Measurements from ENCODE around the gene MAML2.
"Not testable (repeated sequence)": the region's sequence is repeated elsewhere in the genome, so short reads cannot be mapped to it uniquely, and the experiment has no call there.

Gene MAML2

DNA sequence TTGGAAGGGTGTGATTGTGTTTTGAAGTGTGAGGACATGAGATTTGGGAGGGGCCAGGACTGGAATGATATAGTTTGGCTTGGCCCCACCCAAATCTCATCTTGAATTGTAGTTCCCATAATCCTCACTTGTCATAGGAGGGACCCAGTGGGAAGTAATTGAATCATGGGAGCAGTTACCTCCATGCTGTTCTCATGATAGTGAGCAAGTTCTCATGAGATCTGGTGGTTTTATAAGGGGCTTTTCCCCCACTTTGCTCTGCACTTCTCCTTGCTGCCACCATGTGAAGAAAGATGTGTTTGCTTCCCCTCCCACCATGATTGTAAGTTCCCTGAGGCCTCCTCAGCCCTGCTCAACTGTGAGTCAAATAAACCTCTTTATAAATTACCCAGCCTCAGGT, 71.6 kb downstream of the MAML2 start:
- not testable (repeated sequence) for DNase-seq (ENCODE audit: low spot score)

DNA sequence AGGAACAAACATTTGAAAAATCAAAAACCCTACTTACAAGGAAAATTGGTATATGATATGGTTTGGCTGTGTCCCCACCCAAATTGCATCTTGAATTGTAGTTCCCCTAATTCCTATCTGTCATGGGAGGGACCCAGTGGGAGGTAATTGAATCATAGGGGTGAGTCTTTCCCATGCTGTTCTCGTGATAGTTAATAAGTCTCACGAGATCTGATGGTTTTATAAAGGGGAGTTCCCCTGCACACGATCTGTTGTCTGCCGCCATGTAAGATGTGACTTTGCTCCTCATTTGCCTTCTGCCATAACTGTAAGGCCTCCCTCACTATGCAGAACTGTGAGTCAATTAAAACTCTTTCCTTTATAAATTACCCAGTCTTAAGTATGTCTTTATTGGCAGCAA, 74.5 kb downstream of the MAML2 start:
- DNase-seq (ENCODE audit: low spot score), result not testable (repeated sequence)

DNA sequence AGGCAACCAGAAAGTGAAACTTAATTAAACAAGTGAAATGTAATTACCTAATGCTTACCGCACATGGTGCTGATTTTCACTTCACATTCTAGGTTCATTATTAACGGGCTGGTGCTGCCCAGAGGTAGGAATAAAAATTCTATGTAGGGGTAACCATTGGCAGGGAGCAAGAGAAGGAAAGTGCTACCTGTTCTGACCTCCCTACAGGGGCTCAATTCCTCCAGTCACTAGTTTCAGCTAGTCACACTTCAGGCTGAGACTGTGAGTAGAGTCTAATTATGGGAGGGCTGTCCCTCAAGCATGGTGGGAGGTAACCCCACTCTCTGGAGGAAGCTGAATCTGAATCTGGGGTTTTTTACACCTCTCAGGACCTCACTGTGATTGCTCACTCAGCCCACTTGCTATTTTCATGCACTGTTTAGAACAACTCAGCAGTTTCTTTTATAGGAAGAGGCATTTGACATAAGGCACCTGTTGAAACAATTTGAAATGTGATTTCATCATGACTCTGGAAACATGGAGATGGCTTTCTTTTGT, 75.4 kb downstream of the MAML2 start:
- DNase-seq (ENCODE audit: low spot score), result no peak

DNA sequence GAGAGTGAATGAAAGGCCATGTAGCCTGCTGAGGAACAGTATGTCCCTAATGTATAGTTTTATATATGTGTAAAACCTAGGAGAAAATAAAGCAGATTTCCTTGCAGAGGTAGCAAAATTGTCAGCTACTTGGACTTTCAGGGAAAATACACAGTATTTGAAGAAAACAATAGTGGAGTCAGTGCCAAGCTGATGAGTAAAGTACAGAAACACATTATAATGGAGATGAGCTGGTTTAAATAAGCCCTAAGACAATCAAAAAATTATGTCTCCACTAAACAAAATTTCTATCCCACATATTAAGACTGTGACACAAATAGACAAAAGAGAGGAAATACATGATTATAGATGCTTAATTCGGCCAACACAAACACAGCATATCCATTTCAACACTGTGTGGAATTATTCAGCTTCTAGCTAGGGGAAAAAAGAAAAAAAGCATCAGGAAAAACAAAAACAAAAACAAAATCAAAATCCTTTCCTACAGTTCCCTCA, 75.9 kb downstream of the MAML2 start:
- DNase-seq (ENCODE audit: low spot score), result no peak

DNA sequence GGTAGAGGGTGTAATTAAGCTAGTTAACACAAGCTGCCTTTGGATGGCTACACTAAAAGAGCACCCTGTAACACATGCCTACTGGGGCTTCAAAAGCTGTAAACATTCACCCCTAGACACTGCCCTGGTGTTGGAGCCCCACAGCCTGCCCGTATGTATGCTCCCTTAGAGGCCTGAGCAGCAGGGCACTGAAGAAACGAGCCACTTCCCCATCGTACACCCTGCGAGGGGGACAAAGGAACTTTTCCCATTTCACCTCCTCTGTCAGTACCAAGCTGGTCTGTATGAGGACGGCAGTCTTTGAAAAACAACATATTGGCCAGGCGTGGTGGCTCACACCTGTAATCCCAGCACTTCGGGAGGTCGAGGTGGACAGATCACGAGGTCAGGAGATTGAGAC, 77.0 kb downstream of the MAML2 start:
- DNase-seq (ENCODE audit: low spot score), result no peak

DNA sequence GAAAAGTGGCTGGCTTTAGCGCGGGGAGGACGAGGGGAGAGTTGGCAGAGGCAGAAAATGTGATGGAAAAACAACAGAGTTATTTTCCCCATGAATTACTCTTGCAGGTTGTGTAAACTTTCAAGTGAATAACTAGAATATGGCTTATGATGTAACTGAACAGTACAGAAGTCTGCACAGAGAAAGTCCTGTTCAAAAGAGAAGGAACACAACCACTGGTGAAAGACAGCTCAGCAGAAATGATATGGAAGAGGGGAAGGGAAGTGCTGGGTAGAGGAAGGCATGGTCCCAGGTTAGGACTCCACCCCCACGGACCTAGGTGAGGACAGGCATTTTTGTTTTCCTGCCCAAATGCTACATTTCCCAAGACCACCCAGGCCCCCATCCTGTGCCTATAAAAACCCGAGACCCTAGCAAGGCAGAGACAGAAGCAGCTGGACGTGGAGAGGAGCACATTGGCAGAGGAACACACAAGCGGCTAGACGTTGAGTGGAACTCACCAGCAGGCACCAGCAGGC, 77.7 kb downstream of the MAML2 start:
- no peak for DNase-seq (ENCODE audit: low spot score)

DNA sequence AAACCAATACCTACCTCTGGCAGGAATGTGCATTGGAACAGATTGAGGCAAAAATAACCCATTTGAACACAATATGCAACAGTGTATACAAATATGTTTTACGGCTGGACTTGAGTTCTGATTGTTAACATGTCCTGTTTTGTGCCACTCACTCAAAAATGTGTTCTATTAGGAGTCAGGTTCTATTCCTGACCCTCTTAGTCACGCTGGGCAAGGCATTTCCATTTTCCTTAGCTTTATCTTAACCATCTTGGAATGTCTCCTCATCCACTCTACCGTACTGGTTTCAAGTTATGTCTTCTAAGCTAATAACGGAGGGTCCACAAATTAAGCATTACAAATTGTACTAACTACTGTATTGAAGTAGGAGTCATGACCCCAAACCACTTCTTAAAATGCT, 78.6 kb downstream of the MAML2 start:
- DNase-seq (ENCODE audit: low spot score), result no peak

DNA sequence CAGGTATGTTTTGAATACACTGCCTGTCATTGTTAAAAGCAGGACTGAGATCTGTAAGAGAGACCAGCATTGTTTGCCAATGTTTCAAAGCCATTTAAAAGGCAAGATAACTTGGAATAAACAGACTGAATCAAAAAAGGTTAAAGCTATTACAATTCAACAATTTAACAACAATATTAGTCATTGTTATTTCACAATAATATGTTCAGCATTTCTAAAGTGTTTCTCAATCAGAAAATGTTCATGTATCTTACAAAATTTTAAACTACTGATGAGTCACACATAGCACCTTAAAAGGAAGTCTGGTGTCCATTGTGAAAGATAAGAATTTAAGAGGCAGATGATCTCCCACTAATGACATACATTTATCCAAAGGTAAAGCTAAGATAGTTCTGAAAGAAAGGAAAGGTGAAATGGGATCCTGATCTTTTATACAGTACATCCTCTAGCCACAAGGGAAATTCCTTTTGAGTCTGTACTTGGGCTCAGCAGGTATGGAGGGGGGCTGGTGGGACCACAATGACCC, 79.7 kb downstream of the MAML2 start:
- no peak for DNase-seq (ENCODE audit: low spot score)

DNA sequence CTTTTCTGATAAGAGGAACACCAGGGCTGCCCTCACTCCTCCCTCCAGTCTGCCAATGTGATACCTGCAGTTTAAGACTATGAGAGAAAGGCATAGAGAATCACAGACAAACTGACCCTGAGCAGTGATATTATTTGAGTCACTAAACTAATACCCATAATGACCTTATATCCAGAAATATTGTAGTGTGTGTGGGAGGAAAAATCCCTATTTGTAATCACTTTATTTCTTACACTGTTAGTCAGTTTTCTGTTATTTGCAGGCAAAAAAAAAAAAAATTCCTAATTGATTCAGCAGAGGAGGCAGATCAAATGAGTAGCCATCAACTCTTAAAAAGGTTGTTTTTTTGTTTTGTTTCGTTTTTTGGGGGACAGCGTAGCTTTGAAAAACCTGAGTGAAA, 82.5 kb downstream of the MAML2 start:
- no peak for DNase-seq (ENCODE audit: low spot score)

DNA sequence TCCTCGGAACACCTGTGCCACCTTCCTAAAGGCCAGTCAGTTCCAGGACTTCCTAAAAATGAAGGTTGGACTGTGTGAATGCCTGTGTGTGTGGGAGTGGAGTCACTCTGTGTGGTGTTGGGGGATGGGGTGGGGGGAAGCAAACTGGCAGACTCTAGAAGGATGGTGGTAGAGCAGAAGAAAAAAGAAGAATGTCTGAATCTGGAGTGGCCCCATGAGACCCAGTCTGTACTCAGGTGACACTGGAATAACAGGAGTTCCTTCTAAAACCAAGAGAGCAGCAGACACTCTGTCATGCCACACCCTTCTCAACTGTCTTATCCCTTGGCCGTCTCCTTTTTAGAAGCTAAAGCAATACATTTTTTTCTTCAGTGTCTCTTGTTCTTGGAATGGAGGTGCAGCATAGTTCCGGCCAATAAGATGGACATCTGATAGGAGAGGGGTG, 82.9 kb downstream of the MAML2 start:
- DNase-seq (ENCODE audit: low spot score), result no peak

DNA sequence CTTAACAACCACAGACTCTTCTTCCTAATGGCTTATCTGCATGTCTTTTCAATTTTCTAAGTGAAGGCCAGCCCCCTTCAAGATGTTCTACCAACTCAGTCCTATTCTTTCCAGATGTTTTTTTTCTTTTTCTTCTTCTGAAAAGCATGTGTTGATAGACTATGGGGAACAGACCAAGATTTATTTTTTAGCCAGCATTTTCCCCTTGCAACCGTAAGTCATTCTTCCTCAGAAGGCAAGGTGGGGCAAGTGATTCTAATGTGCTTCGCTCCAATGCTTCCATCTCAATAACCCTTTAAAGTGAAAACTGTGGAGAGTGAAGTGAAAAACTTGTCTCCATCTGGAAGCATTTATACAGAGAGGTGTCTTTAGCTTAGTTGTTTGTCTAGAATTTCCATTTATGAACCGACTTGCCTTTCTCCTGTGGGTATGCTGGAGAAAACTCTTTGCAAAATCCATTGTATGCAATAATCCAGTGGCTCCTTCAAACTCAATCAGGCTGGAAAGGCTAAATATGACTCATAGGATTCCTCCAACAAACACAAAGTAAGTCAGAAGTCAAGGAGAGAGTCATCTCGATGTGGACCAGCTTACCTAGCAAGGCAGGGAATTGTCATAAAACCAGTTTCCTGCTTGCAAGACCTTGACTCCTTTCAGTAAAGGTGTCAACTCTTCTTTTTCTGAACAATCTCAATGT, 83.7 kb downstream of the MAML2 start:
- DNase-seq (ENCODE audit: low spot score), result no peak

DNA sequence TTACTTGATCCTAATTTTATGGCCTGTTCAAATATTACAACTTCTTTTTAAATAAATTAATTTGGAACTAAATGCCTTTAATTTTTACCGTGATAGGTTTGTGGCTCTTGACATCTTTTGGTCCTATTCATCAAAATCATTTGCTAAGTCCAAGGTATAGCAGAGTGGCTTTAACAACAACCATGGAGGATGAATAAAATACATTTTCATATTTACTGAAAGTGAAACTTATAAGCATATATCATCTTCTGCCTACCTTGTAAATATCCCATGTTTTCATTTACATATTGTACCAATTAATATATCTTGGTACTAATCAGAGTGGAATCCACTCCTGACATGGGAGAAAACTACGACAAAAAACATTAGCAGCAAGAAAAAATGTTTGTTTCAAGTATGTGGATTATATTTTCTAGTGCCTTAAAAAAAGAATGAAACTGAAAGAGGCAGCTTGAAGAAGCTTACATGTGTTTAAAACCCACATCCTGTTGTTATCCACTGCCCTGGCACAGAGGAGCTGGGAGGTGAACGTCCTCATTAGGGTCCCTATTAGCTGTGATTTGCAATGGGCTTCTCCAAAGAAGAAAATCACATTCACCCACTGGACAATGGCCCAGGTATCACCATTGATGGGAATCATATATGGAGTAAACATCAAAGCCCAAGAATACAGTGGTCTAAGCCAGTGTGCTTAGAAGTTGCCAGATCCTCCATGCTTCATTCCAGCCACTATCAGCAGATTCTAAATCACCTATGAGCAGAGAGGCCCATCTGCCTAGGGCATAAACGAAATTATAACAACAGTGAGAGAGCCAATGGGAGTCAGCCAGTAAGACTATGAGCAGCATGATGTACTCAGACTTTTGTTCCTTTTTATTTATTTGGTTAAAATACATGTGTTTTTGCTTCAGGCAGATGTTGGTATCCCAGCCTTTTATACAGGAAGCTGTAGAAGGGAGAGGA, 84.7 kb downstream of the MAML2 start:
- no peak for DNase-seq (ENCODE audit: low spot score)

DNA sequence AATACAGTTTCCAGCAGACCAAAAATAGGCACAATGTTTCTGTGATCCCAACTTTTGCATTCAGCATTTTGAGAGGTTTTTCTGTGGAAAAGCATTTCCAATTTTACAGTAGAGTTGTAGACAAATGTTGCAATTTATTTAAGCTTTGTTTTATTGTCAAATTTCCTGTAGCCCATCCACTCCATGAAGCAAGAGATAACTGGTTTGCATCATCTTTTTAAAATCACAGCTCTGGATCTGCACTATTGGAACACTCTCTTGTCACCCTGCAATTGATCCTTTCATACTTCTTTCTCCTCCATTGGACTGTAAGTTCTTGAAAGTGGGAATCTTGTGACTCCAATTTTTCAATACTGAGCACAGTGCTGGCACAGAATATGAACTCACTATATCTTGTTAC, 86.0 kb downstream of the MAML2 start:
- no peak for DNase-seq (ENCODE audit: low spot score)

DNA sequence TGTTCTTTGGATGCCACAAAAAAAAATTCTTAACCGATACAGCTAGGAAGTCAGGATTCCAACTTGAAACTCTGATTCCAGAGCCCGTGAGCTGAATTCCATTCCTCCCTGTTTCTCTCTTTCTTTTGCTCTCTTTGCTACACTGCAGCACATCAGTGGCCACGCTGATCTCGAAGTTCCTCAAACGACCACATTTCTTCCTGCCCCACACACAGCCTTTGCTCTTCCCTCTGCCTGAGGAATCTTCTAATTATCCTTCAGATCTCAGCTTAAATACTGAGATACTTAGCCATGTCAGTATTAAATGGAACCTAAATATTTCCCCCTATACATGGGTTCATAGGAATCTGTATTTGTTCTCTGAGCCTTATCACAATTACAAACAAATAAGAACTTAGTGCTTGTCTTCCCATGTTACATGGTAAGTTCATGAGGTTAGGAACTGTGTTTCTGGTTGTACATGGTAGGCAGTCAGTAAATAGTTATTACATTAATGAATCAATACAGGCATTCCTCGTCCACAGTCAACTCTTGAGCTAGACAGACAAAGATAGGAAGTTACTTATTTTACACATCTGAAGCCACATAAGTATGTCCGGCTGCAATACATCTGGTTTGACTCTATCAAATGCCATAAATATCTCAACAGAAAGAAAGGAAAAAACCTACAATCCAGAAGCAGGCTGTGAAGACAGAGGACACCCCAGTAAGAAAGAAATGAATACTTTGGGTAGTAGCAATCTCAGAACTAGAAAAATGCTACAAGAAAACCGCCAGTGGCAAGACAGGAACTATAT, 86.6 kb downstream of the MAML2 start:
- DNase-seq (ENCODE audit: low spot score), result no peak

DNA sequence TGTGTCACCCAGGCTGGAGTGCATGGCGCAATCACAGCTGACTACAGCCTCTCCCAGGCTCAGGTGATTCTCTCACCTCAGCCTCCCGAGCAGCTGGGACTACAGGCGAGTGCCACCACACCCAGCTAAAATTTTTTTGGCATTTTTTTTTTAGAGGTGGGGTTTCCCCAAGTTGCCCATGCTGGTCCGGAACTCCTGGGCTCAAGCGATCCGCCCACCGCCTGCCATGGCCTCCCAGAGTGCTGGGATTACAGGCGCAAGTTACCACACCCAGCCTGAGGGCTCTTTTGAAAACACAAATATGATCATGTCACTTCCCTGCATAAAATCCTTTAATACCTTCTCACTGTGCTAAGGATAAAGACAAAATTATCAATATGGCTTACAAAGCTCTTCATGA, 88.1 kb downstream of the MAML2 start:
- DNase-seq (ENCODE audit: low spot score), result no peak

DNA sequence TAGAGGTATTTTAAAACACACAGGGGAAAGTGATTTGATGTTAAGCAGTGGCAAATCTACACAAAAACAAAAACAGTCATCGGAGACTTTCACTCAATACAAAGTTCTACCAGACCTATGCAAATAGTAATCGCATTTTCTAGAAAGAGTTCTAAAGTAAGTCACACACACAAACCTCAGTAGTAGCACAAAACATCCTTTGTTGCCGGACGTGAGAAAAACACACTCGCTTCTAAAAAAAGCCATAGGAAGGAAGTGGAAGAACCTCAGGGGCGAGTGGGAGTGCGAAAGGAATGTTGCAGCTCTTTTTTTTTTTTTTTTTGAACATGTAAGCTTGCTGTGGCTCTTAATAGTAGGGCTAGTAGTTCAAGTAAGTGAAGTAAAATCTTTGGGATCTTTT, 88.9 kb downstream of the MAML2 start:
- peak; percentile 39 for DNase-seq (ENCODE audit: low spot score)

DNA sequence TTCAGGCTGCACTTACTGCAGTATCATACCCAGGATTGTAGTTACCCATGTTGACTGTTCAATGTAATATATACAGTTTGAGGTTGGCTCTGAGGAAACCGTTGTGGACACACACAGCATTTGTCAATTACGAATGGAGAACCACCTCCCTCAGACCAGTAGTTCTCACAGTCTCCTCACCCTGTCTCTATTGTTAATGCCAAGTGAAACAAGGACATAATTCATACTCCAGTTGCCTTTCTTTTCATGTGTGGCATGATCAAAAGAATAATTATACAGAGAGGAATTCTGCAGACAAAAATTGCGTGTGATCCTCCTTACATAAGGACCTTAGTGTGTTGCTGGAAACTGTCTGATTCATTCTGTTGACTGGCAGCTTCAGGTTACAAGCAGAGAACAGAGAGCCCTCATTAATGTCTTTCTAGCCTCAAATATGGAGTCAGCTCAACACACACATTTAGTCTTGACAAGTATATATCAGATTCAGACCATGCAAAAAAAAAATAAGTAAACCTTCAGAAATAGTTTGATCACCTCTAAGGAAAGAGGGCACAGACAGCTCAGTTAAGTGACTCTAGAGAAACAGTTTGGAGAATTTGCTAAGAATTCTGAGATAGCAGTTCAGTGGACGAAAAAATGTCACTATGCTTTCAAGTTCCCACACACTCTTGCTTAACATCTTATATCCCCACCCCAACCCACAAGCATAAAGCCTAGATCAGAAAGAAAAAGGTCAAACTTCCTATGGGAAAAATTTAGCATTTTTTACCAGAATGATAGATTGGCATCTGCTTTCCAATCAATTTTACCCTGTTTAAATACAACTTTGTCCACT, 96.1 kb downstream of the MAML2 start:
- DNase-seq (ENCODE audit: low spot score), result peak; percentile 34

DNA sequence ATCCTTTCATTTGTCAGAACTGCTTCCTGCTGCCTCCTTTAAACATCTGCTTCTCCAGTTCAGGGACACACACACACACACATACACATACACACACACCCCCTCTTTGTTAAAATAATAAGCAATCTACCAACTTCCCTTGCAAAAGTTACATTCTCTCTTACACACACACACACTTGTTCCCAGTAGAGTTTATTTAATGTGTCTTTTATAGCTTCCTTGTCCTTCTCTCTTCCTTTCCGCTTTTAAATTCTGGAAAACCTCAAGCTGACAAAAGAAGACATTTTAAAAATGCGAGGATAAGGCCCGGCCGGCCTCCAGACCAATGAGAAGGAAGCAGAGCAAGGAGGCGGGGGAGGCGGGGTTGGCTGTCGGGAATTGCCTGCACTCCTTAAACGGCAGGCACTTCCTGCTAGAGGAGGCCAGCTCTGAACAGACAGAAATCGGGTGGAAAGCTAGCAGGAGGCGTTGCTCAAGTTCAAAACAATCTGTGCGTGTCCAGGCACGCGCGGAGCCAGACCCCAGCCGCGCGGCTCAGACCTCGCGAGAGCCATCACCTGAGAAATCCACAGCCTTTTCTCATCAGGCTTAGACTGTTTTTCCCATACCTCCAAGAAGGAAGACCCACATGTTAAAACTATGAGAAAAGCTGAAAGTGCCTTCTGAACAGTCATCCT, 99.9 kb downstream of the MAML2 start:
- DNase-seq (ENCODE audit: low spot score), result peak; percentile 93

DNA sequence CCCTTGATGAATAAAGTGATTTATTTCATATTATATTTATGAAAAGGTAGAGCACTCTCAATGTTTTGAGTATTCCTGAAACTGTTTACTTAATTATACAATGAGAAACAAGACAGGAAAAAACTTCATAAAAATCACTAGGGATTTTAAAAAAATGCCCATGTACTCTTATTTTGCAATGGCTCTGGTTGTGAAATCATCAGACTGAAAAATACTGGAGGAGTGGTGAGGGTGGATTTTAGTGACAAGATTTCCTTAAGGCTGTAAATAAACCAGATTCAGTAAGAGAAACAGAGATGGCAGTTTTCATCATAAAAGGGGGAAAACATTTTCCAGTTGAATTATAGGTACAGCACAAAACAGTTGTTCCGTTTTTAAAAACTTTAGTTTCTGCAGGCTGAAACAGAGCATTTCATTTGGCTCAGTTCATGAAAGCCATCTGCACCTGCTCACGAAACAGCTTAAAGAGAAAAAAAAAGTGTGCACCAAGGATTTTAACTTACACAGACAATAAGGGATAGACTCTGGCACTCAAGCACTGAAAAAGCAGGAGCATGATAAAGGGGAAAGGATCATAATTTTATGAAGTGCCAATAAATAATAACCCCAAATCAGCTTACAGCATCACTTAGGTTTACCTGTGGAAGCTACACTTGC, 100.7 kb downstream of the MAML2 start:
- DNase-seq (ENCODE audit: low spot score), result no peak
